ENCODE measurements around the gene AGBL4.

- TF ChIP-seq GATA3 (IDR thresholded peaks at IDR 0.05; ENCODE audit: low read depth, low read length): no peak
- no peak for TF ChIP-seq GATA2 (IDR thresholded peaks at IDR 0.05; ENCODE audit: low read depth, low read length)
These were observed 1229.9 kb downstream of the AGBL4 start for GRCh38 chr1:48793863-48794262.

Measured in SH-SY5Y (cell line).